ENCODE data around the gene BRD9. TPM values are rescaled to one million over a fixed set of nuclear protein-coding genes. Genes with fewer than 3 reads are reported as not detected.
"Not testable (repeated sequence)": the region's sequence is repeated elsewhere in the genome, so short reads cannot be mapped to it uniquely, and the experiment has no call there.

BRD9 gene
- total RNA-seq, 4 donors from 2014 or later, result 26.5 to 44.9 (median 34.3) TPM

DNA sequence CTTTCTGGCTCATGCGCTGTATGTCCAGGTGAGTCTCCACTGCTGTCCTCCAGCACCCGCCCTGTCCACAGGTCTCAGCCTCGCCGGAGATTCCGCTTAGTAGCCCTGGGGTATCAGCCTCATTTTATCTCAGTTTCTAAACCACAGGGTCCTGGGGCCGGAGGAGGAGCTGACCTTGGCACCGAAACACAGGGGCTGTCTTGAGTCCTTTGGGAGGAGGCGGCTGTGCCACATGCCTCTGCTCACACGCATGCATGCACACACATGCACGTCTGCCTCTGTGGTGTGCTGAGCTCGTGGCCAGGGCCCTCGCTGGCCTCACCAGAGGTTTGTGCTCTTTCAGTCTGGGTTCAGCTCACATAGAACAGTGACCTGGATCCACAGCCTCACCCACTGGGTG lies 23.3 kb upstream of the BRD9 start:
- H3K36me3 ChIP-seq, result peaks cover 0 to 3% (median 0%) of the 10 kb centered on the region in 4 donors
- H3K9me3 ChIP-seq, result no peaks in the 10 kb centered on the region
- WGBS, result 98% methylated on average over 10 of the region's 12 CpGs
- intact Hi-C loops (cut with DNase I), result no loop called here
- H3K27me3 ChIP-seq, result no peaks in the 10 kb centered on the region
- TF ChIP-seq POLR2AphosphoS5 (IDR thresholded peaks at IDR 0.05), result no peak
- no peak for TF ChIP-seq POLR2A (IDR thresholded peaks at IDR 0.05; ENCODE audit: low read depth)
- TF ChIP-seq EP300 (IDR thresholded peaks at IDR 0.05), result no peak
- H3K27ac ChIP-seq (replicated peaks in 1 of 4), result no peak overlapping the region
- DNase-seq (ENCODE audit: extremely low spot score), result no peak
- H3K4me1 ChIP-seq, result no peaks in the 10 kb centered on the region
- no peak overlapping the region for H3K4me3 ChIP-seq

DNA sequence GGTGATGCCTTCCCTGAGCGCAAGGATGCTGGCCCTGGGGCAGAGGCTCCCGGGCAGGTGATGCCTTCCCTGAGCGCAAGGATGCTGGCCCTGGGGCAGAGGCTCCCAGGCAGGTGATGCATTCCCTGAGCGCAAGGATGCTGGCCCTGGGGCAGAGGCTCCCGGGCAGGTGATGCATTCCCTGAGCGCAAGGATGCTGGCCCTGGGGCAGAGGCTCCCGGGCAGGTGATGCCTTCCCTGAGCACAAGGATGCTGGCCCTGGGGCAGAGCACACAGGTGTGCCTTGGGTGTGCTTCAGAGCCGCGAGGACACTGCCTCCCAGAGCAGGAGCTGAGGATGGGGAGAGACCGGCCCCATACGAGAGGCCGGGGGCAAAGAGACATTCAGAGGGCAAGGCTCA lies 22.7 kb upstream of the BRD9 start:
- H3K36me3 ChIP-seq; H3K27me3 ChIP-seq; intact Hi-C loops (cut with DNase I): not testable (repeated sequence)

DNA sequence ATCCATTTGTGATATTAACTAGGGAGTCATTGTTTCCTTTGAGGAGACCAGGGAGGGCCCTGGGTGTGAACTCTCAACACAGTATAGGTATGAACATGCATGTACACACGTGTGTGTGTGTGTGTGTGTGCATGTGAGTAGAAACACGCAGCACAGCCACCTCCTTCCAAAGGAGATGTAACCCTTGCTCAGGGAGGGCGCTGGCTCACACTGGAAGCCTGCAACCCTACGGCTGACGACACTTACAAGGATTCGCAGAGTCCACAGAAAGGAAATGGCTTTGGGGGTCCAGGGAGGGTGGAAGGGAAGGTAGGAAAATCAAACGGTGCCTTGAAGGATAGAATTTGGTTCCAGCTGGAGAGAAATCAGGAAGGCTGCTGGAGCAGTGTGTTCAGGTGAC lies 22.0 kb upstream of the BRD9 start:
- TF ChIP-seq, protein P1, sequence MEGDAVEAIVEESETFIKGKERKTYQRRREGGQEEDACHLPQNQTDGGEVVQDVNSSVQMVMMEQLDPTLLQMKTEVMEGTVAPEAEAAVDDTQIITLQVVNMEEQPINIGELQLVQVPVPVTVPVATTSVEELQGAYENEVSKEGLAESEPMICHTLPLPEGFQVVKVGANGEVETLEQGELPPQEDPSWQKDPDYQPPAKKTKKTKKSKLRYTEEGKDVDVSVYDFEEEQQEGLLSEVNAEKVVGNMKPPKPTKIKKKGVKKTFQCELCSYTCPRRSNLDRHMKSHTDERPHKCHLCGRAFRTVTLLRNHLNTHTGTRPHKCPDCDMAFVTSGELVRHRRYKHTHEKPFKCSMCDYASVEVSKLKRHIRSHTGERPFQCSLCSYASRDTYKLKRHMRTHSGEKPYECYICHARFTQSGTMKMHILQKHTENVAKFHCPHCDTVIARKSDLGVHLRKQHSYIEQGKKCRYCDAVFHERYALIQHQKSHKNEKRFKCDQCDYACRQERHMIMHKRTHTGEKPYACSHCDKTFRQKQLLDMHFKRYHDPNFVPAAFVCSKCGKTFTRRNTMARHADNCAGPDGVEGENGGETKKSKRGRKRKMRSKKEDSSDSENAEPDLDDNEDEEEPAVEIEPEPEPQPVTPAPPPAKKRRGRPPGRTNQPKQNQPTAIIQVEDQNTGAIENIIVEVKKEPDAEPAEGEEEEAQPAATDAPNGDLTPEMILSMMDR (IDR thresholded peaks at IDR 0.05), result no peak
- TF ChIP-seq POLR2A (IDR thresholded peaks at IDR 0.05; ENCODE audit: low read depth) (no peak), POLR2AphosphoS5 (IDR thresholded peaks at IDR 0.05) (no peak), EP300 (IDR thresholded peaks at IDR 0.05) (no peak)
- no peak overlapping the region for H3K4me3 ChIP-seq
- peaks cover 0 to 3% (median 0%) of the 10 kb centered on the region in 4 donors for H3K36me3 ChIP-seq
- H3K9me3 ChIP-seq, result no peaks in the 10 kb centered on the region
- 82% methylated on average over 7 of the region's 7 CpGs for WGBS
- no peak overlapping the region for H3K27ac ChIP-seq (replicated peaks in 1 of 4)
- intact Hi-C loops (cut with DNase I), result no loop called here
- H3K27me3 ChIP-seq, result no peaks in the 10 kb centered on the region
- DNase-seq (ENCODE audit: extremely low spot score), result no peak
- H3K4me1 ChIP-seq, result no peaks in the 10 kb centered on the region

More for the DNA sequence above, 22.7 kb upstream of the BRD9 start:
- 94% methylated on average over 8 of the region's 12 CpGs for WGBS
- H3K4me1 ChIP-seq; H3K4me3 ChIP-seq; H3K9me3 ChIP-seq; H3K27ac ChIP-seq (replicated peaks in 1 of 4); DNase-seq (ENCODE audit: extremely low spot score): not testable (repeated sequence)

DNA sequence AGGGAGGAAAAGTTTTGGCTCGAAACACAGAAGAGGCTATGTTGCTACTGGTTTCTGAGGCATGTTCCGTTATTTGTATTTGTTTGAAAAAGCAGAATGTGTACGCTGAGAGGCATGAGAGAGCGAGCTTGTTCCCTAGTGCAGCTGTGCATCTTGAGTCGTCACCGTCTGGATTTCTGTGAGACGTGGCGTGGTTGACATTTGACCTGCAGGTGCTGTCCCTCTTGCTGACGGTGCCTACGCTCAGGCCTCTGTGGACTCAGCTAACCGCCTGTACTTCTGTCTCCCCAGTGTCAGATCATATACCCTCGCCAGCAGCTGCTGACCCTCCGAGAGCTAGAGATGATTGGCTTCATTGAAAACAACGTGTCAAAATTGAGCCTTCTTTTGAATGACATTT lies 21.6 kb upstream of the BRD9 start:
- no peak overlapping the region for H3K4me3 ChIP-seq
- H3K27me3 ChIP-seq, result no peaks in the 10 kb centered on the region
- DNase-seq (ENCODE audit: extremely low spot score), result no peak
- no peaks in the 10 kb centered on the region for H3K9me3 ChIP-seq
- H3K36me3 ChIP-seq, result peaks cover 0 to 3% (median 0%) of the 10 kb centered on the region in 4 donors
- WGBS, result 95% methylated on average over 14 of the region's 14 CpGs
- no peak for TF ChIP-seq POLR2AphosphoS5 (IDR thresholded peaks at IDR 0.05)
- no peak for TF ChIP-seq POLR2A (IDR thresholded peaks at IDR 0.05; ENCODE audit: low read depth)
- TF ChIP-seq EP300 (IDR thresholded peaks at IDR 0.05), result no peak
- H3K27ac ChIP-seq (replicated peaks in 1 of 4), result no peak overlapping the region
- intact Hi-C loops (cut with DNase I), result no loop called here
- H3K4me1 ChIP-seq, result no peaks in the 10 kb centered on the region

DNA sequence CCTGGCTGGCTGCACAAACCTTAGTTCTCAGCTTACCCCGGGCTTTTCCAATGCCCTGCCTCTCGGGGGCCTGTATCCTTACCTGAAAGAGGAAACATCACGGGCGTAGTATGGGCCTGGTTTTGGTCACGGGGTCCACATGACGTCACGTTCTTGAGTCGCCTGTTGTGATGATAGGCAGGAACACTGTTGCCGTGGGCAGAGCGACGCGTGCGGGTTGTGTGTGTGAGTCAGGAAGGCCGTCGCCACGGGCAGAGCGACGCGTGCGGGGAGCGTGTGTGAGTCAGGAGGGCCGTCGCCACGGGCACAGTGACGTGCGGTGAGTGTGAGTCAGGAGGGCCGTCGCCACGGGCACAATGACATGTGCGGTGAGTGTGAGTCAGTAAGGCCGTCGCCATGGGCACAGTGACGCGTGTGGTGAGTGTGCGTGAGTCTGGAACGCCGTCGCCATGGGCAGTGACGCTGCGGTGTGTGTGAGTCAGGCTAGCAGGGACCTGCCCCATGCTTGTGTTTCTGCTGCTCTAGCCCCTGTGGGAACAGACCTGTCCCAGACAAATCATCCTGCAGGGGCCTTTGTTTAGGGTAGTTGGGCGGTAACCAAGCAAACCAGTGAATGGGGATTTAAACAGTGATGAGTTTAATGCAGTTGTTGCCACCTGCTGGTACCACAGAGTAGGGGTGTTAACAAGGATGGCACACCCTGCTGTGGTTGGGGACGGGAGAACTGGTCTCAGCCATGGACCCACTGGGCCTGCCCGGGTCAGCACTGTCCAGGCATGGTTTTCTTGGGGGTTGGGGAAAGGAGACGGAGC lies 19.9 kb upstream of the BRD9 start:
- Histone ChIP-seq H3K27me3 (no peaks in the 10 kb centered on the region), H3K4me1 (no peaks in the 10 kb centered on the region), H3K4me3 (no peak overlapping the region), H3K9me3 (no peaks in the 10 kb centered on the region), H3K27ac (replicated peaks in 1 of 4) (no peak overlapping the region), H3K36me3 (peaks cover 0 to 7% (median 0%) of the 10 kb centered on the region in 4 donors)
- TF ChIP-seq POLR2AphosphoS5 (IDR thresholded peaks at IDR 0.05), result no peak
- TF ChIP-seq POLR2A (IDR thresholded peaks at IDR 0.05; ENCODE audit: low read depth), result no peak
- DNase-seq (ENCODE audit: extremely low spot score), result no peak
- intact Hi-C loops (cut with DNase I), result no loop called here
- WGBS, result 95% methylated on average over 36 of the region's 44 CpGs

DNA sequence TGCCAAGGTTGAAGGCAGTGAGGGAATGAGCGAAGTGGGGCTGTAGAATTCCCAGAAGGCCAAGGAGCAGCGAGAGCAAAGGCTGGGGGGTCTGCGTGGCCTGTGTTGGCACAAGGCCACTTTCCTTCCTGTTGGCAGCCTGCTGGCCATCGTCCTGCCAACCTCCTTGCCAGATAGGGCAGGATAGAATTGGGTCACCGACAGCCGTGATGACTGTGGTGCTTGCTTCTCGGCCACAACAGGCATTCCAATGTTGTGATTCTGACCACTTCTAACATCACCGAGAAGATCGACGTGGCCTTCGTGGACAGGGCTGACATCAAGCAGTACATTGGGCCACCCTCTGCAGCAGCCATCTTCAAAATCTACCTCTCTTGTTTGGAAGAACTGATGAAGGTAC lies 19.0 kb upstream of the BRD9 start:
- TF ChIP-seq, protein P1 (IDR thresholded peaks at IDR 0.05), result no peak
- Histone ChIP-seq H3K27me3 (no peaks in the 10 kb centered on the region), H3K36me3 (peaks cover 0 to 7% (median 0%) of the 10 kb centered on the region in 4 donors), H3K27ac (replicated peaks in 1 of 4) (no peak overlapping the region), H3K4me1 (no peaks in the 10 kb centered on the region), H3K9me3 (no peaks in the 10 kb centered on the region), H3K4me3 (no peak overlapping the region)
- WGBS, result 90% methylated on average over 11 of the region's 11 CpGs
- no peak for DNase-seq (ENCODE audit: extremely low spot score)
- intact Hi-C loops (cut with DNase I), result no loop called here

Data from esophagus muscularis mucosa (tissue), 4 donors.